CD4-positive, alpha-beta memory T cell (primary cell): ENCODE results near the gene RAB26. TPM values are rescaled to one million over a fixed set of nuclear protein-coding genes. Genes with fewer than 3 reads are reported as not detected.

Experiments used
- CTCF ChIA-PET: fragments of 350-600 bp; sonication (Branson Sonifier 250); formaldehyde crosslinking; loops from one replicate; lab custom pipeline; 2021; ENCODE audit warnings: inconsistent platforms; ENCODE audit not compliant: partially characterized antibody; lab: Charles Lee
- POLR2A ChIA-PET: fragments of 350-600 bp; sonication (Branson Sonifier 250); formaldehyde crosslinking; loops from one replicate; lab custom pipeline; 2021; ENCODE audit not compliant: partially characterized antibody; lab: Charles Lee
- DNase-seq, 5 donors: peaks; one replicate each; pipeline versions ENCODE4 v3.0.0 to v3.0.0-alpha.2; 2020 to 2022; ENCODE audit warnings: mixed read lengths in 1 of 5
- H3K27ac ChIP-seq: one replicate; pipeline ENCODE4 v1.7.0; 2013; ENCODE audit warnings: low read depth, low read length
- H3K27me3 ChIP-seq: 2 replicates; pipeline ENCODE4 v1.7.0; 2013; ENCODE audit warnings: mild to moderate bottlenecking, low read length, moderate library complexity; ENCODE audit not compliant: insufficient read depth
- H3K36me3 ChIP-seq: 2 replicates; pipeline ENCODE4 v1.7.0; 2013; ENCODE audit warnings: mild to moderate bottlenecking, low read length, moderate library complexity; ENCODE audit not compliant: insufficient read depth
- H3K4me1 ChIP-seq: 2 replicates; pipeline ENCODE4 v1.7.0; 2013; ENCODE audit warnings: mild to moderate bottlenecking, low read length, moderate library complexity; ENCODE audit not compliant: insufficient read depth
- H3K4me3 ChIP-seq, 2 donors: one replicate each; pipeline ENCODE4 v1.7.0; 2013; ENCODE audit warnings: low read length in 2 of 2, mild to moderate bottlenecking in 1 of 2
- H3K9me3 ChIP-seq, 2 donors: one replicate each; pipeline ENCODE4 v1.7.0; 2013; ENCODE audit warnings: low read length in 2 of 2, control low read depth in 1 of 2; ENCODE audit not compliant: control insufficient read depth in 1 of 2
- H3K27ac Mint-ChIP-seq, 7 donors: one replicate each; pipeline ENCODE4 v1.8.0; 2020 to 2021; ENCODE audit warnings: mixed read lengths in 7 of 7, mild to moderate bottlenecking in 6 of 7, inconsistent platforms in 3 of 7, moderate library complexity in 3 of 7
- H3K27me3 Mint-ChIP-seq, 2 donors: one replicate each; pipeline ENCODE4 v1.8.0; 2020 to 2021; ENCODE audit warnings: mixed read lengths in 2 of 2
- H3K36me3 Mint-ChIP-seq, 2 donors: one replicate each; pipeline ENCODE4 v1.8.0; 2020 to 2021; ENCODE audit warnings: mixed read lengths in 2 of 2, inconsistent platforms in 1 of 2, mild to moderate bottlenecking in 1 of 2
- H3K4me1 Mint-ChIP-seq, 4 donors: one replicate each; pipeline ENCODE4 v1.8.0; 2020 to 2021; ENCODE audit warnings: mixed read lengths in 4 of 4, mild to moderate bottlenecking in 1 of 4
- H3K4me3 Mint-ChIP-seq, 8 donors: one replicate each; pipeline ENCODE4 v1.8.0; 2020 to 2021; ENCODE audit warnings: mixed read lengths in 8 of 8, mild to moderate bottlenecking in 7 of 8, moderate library complexity in 6 of 8, inconsistent platforms in 3 of 8
- H3K9me3 Mint-ChIP-seq, 8 donors: one replicate each; pipeline ENCODE4 v1.8.0; 2020 to 2021; ENCODE audit warnings: mixed read lengths in 8 of 8, mild to moderate bottlenecking in 5 of 8, inconsistent platforms in 3 of 8, moderate library complexity in 1 of 8
- intact Hi-C: fragments of 100-400 bp; cut with micrococcal nuclease; formaldehyde crosslinking; loops from one replicate; pipeline ENCODE4 v1.15.1; 2023
- polyA plus RNA-seq, 2 donors: library from polyadenylated mRNA; unstranded; fragments of 300-500 nt; fragmentation: Illumina TruSeq; gene quantifications; one replicate each; pipeline ENCODE4 v1.2.3, GENCODE V29; 2021
- total RNA-seq, 2 experiments: library from RNA; stranded (reverse); gene quantifications; one replicate each; pipeline ENCODE4 v1.2.3, GENCODE V29; 2021

The RAB26 gene
- total and polyA plus RNA-seq, 4 experiments from 2014 or later = 0.44 to 0.77 (median 0.52) TPM; not detected in 1

- peaks cover 0 to 16% of the 10 kb centered on the region in 2 donors for H3K36me3 Mint-ChIP-seq
- ChIA-PET POLR2A (interaction anchor here (1.4 kb wide), 1 partner anchor 22 kb away, joined by 3 read pairs; the partner anchor contains the start of gene TRAF7), CTCF (no interaction called here)
- intact Hi-C loops = no loop called here
- peaks cover 0 to 4% (median under 1%) of the 10 kb centered on the region in 4 donors for H3K4me1 Mint-ChIP-seq
- DNase-seq = no peak
- H3K27ac ChIP-seq = no peak overlapping the region
- no peaks in the 10 kb centered on the region for H3K9me3 ChIP-seq
- H3K27ac Mint-ChIP-seq = no peak overlapping the region
- H3K4me3 ChIP-seq = no peak overlapping the region
- H3K4me1 ChIP-seq = no peaks in the 10 kb centered on the region
- H3K9me3 Mint-ChIP-seq = no peaks in the 10 kb centered on the region
- H3K4me3 Mint-ChIP-seq = no peak overlapping the region
- no peaks in the 10 kb centered on the region for H3K27me3 ChIP-seq
- H3K27me3 Mint-ChIP-seq = no peaks in the 10 kb centered on the region
- peaks cover 4% of the 10 kb centered on the region for H3K36me3 ChIP-seq
Observed at GRCh38 chr16:2177101-2177500, 28.7 kb downstream of the RAB26 start.

- Mint-ChIP-seq H3K27me3 (no peaks in the 10 kb centered on the region), H3K4me3 (no peak overlapping the region), H3K4me1 (peaks cover 0 to 7% (median 2%) of the 10 kb centered on the region in 4 donors), H3K9me3 (no peaks in the 10 kb centered on the region), H3K36me3 (peaks cover 0 to 16% of the 10 kb centered on the region in 2 donors), H3K27ac (no peak overlapping the region)
- H3K4me1 ChIP-seq = no peaks in the 10 kb centered on the region
- POLR2A ChIA-PET = interaction anchor here (1.4 kb wide), 1 partner anchor 22 kb away, joined by 3 read pairs; the partner anchor contains the start of gene TRAF7
- H3K27ac ChIP-seq = no peak overlapping the region
- no peaks in the 10 kb centered on the region for H3K27me3 ChIP-seq
- no peak for DNase-seq
- H3K36me3 ChIP-seq = peaks cover 4% of the 10 kb centered on the region
- H3K4me3 ChIP-seq = no peak overlapping the region
- CTCF ChIA-PET = no interaction called here
- H3K9me3 ChIP-seq = no peaks in the 10 kb centered on the region
- intact Hi-C loops = no loop called here
Observed at GRCh38 chr16:2177561-2177960, 29.1 kb downstream of the RAB26 start.

GRCh38 chr16:2178321-2179106, 30.1 kb downstream of the RAB26 start:
- DNase-seq = peak in 4 of 5 donors; percentile 28 to 56 (median 47)
- H3K36me3 Mint-ChIP-seq = peaks cover 0 to 16% of the 10 kb centered on the region in 2 donors
- H3K4me3 ChIP-seq = no peak overlapping the region
- H3K4me1 Mint-ChIP-seq = peaks cover 0 to 7% (median 2%) of the 10 kb centered on the region in 4 donors
- no peak overlapping the region for H3K27ac Mint-ChIP-seq
- peaks cover 4% of the 10 kb centered on the region for H3K36me3 ChIP-seq
- H3K9me3 ChIP-seq = no peaks in the 10 kb centered on the region
- no peaks in the 10 kb centered on the region for H3K4me1 ChIP-seq
- H3K27me3 ChIP-seq = no peaks in the 10 kb centered on the region
- H3K27me3 Mint-ChIP-seq = no peaks in the 10 kb centered on the region
- H3K27ac ChIP-seq = no peak overlapping the region
- ChIA-PET POLR2A (interaction anchor here (1.4 kb wide), 1 partner anchor 23 kb away, joined by 3 read pairs; the partner anchor contains the start of gene TRAF7), CTCF (no interaction called here)
- H3K4me3 Mint-ChIP-seq = no peak overlapping the region
- intact Hi-C loops = no loop called here
- no peaks in the 10 kb centered on the region for H3K9me3 Mint-ChIP-seq

- Histone ChIP-seq H3K36me3 (peaks cover 1% of the 10 kb centered on the region), H3K4me1 (no peaks in the 10 kb centered on the region), H3K27me3 (no peaks in the 10 kb centered on the region), H3K9me3 (no peaks in the 10 kb centered on the region), H3K27ac (no peak overlapping the region), H3K4me3 (no peak overlapping the region)
- Mint-ChIP-seq H3K9me3 (no peaks in the 10 kb centered on the region), H3K27ac (no peak overlapping the region), H3K36me3 (peaks cover 0 to 12% of the 10 kb centered on the region in 2 donors), H3K4me3 (no peak overlapping the region), H3K4me1 (peaks cover 0 to 7% (median 2%) of the 10 kb centered on the region in 4 donors), H3K27me3 (no peaks in the 10 kb centered on the region)
- DNase-seq = no peak
- ChIA-PET CTCF (no interaction called here), POLR2A (no interaction called here)
- intact Hi-C loops = no loop called here
Observed at GRCh38 chr16:2179107-2179501, 30.7 kb downstream of the RAB26 start.

- H3K4me1 Mint-ChIP-seq = peaks cover 0 to 7% (median 2%) of the 10 kb centered on the region in 4 donors
- ChIA-PET CTCF (no interaction called here), POLR2A (no interaction called here)
- H3K27me3 Mint-ChIP-seq = no peaks in the 10 kb centered on the region
- H3K27ac ChIP-seq = no peak overlapping the region
- H3K4me3 ChIP-seq = no peak overlapping the region
- H3K27ac Mint-ChIP-seq = no peak overlapping the region
- no peaks in the 10 kb centered on the region for H3K4me1 ChIP-seq
- H3K4me3 Mint-ChIP-seq = no peak overlapping the region
- peaks cover 0 to 8% of the 10 kb centered on the region in 2 donors for H3K36me3 Mint-ChIP-seq
- DNase-seq = no peak
- H3K27me3 ChIP-seq = no peaks in the 10 kb centered on the region
- no peaks in the 10 kb centered on the region for H3K9me3 Mint-ChIP-seq
- no peaks in the 10 kb centered on the region for H3K36me3 ChIP-seq
- intact Hi-C loops = no loop called here
- H3K9me3 ChIP-seq = no peaks in the 10 kb centered on the region
Observed at GRCh38 chr16:2179576-2179975, 31.2 kb downstream of the RAB26 start.

- no peaks in the 10 kb centered on the region for H3K36me3 ChIP-seq
- H3K4me3 ChIP-seq = no peak overlapping the region
- Mint-ChIP-seq H3K4me3 (no peak overlapping the region), H3K4me1 (peaks cover 0 to 7% (median 2%) of the 10 kb centered on the region in 4 donors), H3K9me3 (no peaks in the 10 kb centered on the region), H3K36me3 (peaks cover 0 to 6% of the 10 kb centered on the region in 2 donors), H3K27ac (no peak overlapping the region), H3K27me3 (no peaks in the 10 kb centered on the region)
- no peak overlapping the region for H3K27ac ChIP-seq
- intact Hi-C loops = no loop called here
- no peaks in the 10 kb centered on the region for H3K27me3 ChIP-seq
- H3K4me1 ChIP-seq = no peaks in the 10 kb centered on the region
- ChIA-PET CTCF (no interaction called here), POLR2A (no interaction called here)
- DNase-seq = no peak
- H3K9me3 ChIP-seq = no peaks in the 10 kb centered on the region
Observed at GRCh38 chr16:2180461-2180860, 32.0 kb downstream of the RAB26 start.

GRCh38 chr16:2180962-2181923, 32.8 kb downstream of the RAB26 start:
- peaks cover 0 to 7% (median 2%) of the 10 kb centered on the region in 4 donors for H3K4me1 Mint-ChIP-seq
- no peak overlapping the region for H3K27ac ChIP-seq
- no peak overlapping the region for H3K4me3 ChIP-seq
- ChIA-PET POLR2A (no interaction called here), CTCF (no interaction called here)
- no peaks in the 10 kb centered on the region for H3K27me3 ChIP-seq
- no peaks in the 10 kb centered on the region for H3K36me3 ChIP-seq
- DNase-seq = no peak
- H3K27ac Mint-ChIP-seq = no peak overlapping the region
- H3K4me1 ChIP-seq = no peaks in the 10 kb centered on the region
- no peaks in the 10 kb centered on the region for H3K27me3 Mint-ChIP-seq
- no peaks in the 10 kb centered on the region for H3K9me3 Mint-ChIP-seq
- no peaks in the 10 kb centered on the region for H3K9me3 ChIP-seq
- H3K36me3 Mint-ChIP-seq = peaks cover 0 to under 1% of the 10 kb centered on the region in 2 donors
- intact Hi-C loops = no loop called here
- H3K4me3 Mint-ChIP-seq = no peak overlapping the region
